NCI-H146 treated with DMSO at 0.1 percent for 48 hours (cell line): ENCODE results near the gene GARIN3.
"Not testable (repeated sequence)": the region's sequence is repeated elsewhere in the genome, so short reads cannot be mapped to it uniquely, and the experiment has no call there.

Experiments
- DNase-seq: peaks from one replicate; lab custom pipeline; 2025; ENCODE audit not compliant: unreplicated experiment; lab: John Stamatoyannopoulos, UW

Gene GARIN3

DNA sequence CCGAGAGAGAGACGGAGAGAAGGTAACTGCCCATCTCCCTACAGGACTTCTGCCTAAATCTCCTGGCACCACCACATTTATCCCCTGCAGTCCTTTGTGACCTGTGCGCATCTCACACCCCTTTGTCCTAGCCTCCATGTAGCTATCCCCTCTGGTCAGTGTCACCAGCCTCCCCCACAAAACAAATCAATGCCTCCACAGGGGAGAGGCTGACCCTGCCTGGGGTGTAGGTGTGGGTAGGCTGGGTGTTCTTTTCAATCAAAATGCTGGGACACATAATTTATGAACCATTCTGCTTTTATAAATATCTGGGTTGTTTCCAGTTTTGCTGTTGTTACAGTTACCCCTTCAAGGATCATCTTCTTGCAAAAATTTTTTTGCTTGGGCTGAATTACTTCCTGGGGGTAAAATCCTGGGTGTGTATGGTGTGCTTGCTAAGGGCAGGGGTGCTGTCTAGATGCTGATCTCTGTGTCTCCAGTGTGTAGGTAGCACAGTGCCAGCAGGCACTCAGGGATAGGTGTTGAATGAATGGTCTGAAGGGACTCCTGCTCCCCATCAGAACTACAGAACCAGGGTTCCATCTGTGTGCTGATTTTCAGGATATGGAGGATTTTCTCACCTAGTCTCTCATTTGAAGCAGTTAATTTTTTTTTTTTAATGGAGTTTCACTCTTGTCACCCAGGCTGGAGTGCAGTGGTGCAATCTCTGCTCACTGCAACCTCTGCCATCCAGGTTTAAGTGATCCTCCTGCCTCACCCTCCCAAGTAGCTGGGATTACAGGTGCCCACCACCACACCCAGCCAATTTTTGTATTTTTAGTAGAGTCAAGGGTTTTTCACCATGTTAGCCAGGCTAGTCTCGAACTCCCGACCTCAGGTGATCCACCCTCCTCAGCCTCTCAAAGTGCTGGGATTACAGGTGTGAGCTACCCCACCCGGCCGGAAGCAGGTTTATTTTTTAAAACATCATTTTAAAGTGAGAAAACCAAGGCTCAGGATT lies at the start of gene GARIN3:
TSS of gene GARIN3 (minus strand) at position 51 of the 1,000 bp plus-strand sequence. CDS start 96 bp downstream, outside the sequence.
- no peak for DNase-seq

DNA sequence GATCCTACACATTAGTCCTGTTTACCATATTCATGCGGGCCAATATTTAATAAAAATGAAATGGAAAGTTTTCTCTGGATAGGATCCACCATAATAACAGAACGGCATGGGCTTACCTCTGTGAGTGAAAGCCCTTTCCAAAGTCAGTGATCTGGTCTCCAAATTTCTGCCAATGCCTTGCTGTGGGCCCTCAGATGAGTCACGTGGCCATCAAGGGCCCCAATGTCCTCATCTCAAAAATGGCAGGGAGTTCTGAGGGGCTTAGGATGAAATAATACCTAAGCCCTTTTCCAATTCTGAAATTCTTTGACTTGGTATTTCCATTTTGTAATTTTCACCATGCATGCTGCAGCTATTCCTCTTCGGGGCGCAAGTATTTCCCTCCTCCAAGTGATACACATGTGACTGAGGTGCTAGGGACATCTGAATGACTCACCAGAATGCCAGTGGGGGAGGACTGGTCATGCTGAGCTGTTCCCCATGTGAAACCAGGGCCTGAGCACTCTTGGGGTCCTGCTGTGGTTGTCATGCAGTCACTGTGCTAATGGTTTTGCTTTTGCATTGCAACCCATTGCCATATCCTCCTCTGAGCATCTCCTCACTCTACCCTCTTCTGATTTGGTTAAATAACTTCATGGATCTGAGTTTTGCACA lies 49.6 kb upstream of the GARIN3 start:
- DNase-seq, result no peak

DNA sequence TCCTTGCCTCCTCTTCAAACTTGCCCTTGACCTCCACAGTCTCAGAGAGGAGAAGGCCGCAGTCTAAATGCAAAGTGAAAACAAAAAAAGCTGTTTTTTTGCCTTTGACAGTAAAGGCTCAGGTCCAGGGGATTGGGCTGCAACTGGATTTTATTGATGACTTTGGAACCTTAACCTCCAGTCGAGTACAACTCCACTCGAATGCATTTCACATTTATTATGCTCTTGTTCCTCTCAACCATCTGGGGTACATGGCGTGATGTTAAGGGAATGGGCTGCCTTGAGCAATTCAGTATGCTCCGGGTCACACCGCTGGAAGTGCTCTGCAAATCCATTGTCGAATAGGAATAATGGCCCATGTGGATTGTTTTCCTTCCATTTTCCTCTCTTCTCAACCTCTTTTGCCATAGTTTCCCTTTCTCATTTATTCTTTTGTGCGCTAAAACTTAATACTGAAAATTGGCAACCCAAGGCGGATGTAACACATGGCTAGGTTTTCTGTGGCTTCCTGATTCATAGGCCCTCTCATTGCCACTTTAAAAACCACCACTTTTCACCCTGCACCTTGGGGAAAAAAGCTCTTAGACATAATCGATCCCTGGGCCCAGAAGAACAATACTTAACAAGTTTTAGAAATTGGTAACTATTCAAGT lies 48.9 kb upstream of the GARIN3 start:
- DNase-seq, result no peak

DNA sequence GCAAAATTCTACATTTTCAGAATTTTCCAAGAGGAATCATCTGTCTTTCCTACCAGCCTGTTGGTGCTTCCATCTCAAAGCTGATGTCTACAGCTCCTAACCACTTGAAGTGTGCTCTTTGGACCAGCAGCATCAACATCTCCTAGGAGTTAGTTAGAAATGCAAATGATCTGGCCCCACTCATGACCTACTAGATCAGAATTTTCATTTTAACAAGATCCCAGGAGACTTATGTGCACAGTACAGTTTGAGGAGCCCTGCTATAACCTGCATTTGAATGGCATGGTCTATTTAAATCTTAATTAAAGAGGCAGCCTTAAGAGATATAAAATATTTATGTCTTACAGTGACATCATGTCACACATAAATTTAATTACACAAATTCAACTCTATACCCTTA lies 48.4 kb upstream of the GARIN3 start:
- DNase-seq, result no peak

DNA sequence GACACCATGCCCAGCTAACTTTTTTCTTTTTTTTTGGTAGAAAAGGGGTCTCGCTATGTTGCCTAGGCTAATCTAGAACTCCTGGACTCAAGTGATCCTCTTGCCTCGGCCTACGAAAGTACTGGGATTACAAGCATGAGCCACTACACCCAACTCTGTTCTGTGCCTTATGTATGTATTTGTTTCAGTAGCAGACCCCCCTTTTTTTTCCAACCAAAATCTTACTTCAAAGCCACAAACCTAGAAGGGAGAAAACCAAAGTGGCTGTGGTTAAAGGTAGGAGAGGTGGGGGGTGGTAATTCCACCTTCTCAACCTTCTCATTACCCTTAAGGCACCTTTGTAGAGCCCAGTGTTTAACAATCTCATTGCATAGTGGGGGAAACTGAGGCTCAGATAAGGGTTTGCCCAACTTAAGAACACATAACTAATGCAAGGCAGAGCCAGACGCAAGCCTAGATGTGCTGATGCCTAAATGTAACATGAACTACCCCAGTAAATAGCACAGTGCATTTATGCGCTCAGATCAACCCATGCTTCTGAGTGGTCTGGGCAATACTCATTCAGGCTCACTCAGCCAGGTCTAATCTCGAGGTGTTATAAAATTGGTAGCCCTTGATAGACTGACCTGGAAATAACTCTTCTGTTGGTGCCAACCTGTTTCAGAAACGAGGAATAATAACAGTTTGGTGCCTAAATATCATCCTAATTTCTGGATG lies 47.6 kb upstream of the GARIN3 start:
- no peak for DNase-seq

DNA sequence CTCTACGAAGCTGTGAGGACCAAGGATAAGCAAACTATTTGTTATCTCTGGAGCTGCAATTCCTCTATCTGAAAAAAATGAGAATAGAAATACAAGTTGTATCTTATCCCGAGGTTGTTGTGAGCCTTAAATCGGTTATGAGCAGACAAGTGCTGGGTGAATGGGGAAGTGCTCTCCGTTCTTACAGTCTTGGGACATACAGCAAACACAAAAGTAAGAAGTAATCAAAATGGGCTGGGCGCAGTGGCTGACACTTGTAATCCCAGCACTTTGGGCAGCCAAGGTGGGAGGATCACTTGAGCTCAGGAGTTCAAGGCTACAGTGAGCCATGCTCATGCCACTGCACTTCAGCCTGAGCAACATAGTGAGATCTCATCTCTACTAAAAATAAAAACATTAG lies 46.2 kb upstream of the GARIN3 start:
- DNase-seq, result no peak

DNA sequence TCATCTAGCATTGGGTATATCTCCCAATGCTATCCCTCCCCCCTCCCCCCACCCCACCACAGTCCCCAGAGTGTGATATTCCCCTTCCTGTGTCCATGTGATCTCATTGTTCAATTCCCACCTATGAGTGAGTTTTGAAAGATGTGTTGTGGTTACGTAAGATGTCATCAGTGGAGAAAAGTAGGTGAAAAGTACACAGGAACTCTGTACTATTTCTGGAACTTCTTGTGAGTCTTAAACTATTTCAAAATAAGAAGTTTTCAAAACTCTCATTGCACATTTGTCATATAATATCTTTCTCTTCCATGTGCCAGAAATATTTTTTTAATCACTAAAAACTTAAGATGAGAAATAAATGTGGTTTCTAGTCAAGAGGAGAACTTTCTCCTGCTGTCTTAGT lies 44.6 kb upstream of the GARIN3 start:
- DNase-seq, result not testable (repeated sequence)

DNA sequence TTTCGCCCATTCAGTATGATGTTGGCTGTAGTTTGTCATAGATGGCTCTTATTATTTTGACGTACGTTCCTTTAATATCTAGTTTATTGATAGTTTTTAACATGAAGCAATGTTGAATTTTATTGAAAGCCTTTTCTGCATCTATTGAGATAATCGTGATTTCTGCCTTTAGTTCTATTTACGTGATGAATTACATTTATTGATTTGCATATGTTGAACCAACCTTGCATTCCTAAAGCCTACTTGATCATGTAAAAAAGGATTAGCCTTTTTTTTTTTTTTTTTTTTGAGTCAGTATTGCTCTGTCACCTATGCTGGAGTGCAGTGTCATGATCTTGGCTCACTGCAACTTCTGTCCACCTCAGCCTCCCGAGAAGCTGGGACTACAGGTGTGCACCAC lies 39.6 kb upstream of the GARIN3 start:
- no peak for DNase-seq

DNA sequence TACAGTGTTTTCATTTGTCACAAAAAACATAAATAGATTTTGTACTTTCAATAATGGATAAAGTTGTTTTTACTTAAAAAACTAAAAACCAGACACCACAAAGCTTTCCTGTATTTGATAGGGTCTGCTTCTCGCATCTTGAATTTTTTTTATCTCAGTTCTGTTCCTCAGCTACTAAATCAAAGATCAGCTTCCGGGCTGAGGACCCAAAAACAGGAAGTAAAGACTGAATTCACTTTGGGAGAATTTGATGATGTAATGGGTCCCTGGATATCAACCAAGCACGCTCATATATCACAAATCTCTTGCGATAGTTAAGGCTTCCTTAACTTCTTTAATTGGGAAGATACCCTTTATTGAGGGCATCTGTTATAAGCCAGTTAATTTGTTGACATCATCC lies 38.7 kb upstream of the GARIN3 start:
- no peak for DNase-seq

DNA sequence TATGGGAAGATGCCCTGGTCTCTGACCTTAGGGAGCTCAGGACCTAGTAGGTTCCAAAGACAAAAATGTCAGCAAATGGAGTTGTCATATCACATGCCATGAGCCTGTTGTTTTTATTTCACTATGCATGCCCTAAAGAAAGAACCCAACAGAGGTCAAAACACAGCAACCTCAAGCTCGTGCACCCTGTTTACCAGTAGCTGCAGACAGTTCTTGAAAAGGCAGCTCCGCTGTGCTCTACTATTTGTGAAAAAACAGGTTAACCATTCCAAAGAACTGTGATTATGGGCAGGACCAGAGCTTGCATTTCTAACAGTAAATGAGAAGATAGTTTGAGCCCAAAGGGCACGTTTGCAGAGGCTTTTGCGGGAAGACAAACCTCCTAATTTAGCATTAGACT lies 37.4 kb upstream of the GARIN3 start:
- DNase-seq, result no peak

DNA sequence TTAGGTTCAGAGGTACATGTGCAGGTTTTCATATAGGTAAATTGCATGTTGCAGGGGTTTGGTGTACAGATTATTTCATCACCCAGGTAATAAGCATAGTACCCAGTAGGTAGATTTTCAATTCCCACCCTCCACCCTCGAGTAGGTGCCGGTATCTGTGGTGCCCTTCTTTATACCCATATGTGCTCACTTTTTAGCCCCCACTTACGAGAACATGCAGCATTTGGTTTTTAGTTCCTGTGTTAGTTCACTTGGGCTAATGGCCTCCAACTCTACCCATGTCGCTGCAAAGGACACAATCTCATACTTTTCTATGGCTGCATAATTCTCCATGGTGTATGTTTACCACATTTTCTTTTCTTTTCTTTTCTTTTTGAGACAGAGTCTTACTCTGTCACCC lies 35.8 kb upstream of the GARIN3 start:
- no peak for DNase-seq

DNA sequence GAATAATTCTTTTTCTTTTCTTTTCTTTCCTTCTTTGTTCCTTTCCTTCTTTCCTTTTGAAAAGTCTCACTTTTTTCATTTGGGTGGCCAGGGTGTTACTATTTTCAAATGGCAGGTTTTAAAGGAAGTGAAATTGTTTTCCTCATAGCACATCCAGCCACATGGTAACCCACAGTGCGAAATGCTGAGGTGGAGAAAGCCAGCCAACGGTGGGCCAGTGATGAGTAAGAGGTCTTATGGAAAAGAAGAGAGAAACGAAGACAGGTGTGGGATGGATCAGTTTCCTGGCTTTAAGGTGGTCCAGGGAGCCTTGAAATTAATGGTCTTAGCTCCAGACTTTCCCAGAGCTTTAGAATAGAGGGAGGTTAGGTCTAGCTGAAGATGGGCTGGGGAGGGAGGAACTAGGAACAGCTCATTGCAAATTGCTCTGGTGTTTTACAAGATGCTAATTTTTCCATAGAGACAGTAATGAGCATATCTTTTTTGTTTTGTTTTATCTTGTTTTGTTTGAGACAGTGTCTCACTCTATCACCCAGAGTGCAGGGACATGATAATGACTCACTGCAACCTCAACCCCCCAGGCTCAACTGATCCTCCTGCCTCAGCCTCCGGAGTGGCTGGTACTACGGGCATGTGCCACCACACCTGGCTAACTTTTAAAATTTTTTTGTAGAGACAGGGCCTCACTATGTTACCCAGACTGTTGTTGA lies 32.4 kb upstream of the GARIN3 start:
- DNase-seq, result no peak

DNA sequence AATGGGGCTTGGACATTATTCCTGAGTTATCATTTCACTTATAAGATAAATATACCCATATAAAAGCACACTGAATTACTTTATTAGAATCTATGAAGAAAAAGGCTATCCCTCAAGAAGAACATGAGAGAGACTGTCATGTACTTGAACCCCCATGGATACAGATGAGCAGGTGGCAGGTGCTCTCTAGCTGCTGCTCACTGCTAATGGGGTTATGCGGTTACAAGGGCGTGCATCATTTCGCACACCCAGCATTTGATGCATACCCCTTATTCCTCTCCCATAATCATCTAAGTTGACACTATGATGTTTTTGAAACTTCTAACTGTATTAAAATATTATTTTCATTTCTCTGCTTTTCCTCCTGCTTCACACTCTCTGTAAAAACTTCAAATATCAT lies 31.0 kb upstream of the GARIN3 start:
- no peak for DNase-seq

DNA sequence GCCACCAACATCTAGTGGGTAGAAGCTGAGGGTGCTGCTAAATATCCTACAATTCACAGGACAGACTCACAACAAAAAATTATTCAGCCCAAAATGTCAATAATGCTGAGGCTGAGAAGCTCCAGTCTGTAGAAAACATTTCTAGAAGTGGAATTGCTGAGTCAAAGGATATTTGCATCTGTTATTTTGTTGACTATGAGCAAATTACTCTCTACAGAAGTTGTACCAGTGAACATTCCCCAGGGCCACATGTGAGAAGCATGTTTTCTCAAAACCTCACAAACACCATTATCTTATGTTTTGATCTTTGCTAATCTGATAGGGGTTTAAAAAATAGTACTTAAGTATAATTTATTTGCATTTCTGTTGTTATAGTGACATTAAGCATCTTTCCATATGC lies 30.0 kb upstream of the GARIN3 start:
- DNase-seq, result no peak

DNA sequence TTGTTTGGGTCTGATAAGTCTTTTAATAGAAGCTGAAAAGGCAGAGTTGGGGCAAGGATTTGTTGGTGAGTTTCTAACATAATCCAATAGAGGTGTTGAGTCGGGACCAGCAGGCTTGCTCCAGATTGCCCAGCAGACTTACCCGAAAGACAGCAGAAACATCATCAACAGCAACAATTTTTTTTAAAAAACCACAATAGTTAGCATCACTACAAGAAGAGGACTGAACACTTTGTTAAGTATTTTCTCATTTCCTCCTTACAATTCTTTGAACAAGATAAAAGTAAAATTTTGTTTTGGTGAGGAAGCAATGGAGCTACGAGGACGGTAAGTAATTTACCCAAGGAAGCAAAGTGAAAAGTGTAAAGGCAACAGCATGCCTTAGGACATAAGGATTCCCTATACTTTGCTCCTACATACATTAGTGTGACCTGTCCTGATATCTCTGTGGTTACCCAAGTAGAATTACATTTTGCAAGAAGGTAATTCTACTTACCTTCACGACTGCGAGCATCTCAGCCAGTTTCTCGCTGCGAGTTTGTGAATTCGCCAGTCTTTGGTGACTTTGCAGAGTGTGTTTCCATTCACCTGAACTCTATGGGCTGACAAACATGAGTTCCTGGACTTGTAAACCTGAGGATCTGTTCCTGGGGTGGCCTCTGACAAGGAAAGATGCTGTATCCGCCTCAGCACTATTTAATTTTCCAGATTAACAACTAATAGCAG lies 27.8 kb upstream of the GARIN3 start:
- no peak for DNase-seq

DNA sequence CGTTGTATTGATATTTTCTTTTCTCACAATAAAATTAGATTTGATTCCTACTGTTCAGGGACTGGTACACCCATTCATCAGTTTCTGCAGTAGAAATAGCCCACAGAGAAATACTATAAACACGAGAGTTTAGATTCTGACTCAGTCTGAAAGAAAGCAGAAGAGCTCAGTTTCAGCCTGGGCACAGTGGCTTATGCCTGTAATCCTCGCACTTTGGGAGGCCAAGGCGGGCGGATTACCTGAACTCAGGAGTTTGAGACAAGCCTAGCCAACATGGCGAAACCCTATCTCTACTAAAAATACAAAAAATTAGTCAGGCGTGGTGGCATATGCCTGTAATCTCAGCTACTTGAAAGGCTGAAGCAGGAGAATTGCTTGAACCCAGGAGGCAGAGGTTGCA lies 23.2 kb upstream of the GARIN3 start:
- no peak for DNase-seq

DNA sequence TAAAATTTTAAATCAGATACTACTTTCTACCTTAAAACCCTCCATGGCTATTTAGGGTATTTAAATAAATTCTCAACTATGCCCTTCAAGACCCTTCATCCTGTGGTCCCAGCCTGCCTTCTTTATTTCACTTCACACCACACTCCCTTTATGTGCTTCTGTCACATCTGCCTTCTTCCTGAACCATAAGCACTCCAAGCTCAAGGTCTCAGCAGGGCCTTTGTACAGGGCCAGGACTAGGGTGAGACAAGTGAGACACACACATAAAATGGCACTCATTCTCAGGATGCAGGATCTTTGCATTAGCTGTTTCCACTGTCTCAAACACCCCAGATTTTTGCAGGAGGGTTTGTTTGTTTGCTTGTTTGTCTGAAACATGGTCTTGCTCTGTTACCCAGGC lies 22.2 kb upstream of the GARIN3 start:
- no peak for DNase-seq

DNA sequence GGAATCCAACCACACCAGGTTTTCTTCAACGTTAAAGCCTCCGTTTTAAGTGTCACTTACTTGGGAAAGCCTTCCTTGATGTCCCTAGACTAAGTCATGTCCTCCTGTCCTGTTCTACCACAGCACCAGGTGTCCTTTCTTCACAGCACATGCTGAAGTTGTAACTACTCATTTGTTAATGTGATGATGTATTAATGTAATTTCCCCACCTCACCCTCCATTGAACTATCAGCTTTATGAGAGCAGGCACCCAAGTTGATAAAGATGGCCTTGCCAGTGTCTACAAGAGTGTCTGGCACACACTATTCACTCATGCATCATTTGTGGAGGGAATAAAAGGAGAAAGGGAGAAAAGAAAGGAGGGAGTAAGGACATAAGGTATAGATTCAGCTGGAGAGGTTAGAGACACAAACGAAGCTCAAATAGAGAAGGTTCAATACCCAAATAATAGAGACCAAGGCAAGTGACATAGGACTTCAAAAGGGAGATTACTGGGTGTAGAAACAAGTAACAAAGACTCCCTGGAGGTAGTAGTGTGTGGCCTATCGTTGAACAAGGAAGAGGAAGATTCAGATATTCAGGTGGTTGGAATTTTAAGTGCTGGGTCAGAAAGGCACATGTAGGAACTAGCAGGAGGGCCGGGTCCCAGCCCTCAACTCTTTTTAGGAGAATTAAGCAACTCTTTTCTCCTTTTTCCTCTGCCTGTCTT lies 21.1 kb upstream of the GARIN3 start:
- no peak for DNase-seq

DNA sequence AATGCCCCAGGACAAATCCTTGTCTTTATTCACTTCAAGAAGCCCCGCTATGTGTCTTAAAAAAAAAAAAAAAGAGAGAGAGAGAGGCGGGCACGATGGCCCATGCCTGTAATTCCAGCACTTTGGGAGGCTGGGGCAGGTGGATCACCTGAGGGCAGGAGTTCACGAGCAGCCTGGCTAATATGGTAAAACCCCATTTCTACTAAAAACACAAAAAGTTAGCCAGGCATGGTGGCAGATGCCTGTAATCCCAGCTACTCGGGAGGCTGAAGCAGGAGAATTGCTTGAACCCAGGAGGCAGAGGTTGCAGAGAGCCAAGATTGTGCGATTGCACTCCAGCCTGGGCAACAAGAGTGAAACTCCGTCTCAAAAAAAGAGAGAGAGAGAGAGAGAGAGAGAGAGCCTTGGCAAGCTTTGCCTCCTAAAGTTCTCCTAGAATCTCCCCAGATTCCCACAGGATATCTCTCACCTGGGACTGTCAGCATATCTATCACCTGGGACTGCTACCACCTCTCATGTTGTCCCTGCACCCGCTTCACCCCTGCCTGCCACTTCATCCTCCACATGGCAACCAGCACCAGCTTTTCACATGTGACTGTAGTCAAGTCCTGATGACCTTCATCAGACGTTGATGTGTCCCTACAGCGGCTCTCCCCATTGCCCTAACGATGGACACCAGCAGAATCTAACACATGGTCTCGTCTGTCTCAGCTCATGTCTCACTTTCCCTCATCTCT lies 20.4 kb upstream of the GARIN3 start:
- no peak for DNase-seq
